Activated CD8-positive, alpha-beta memory T cell treated with anti-CD3 and anti-CD28 coated beads, Interleukin-2, amount 50 U/mL, for 48 hours (primary cell): ENCODE results near the gene UBE2L6.

Experiments used
- DNase-seq: peaks from one replicate; pipeline ENCODE4 v3.0.0-alpha.2; 2020

The UBE2L6 gene

DNA sequence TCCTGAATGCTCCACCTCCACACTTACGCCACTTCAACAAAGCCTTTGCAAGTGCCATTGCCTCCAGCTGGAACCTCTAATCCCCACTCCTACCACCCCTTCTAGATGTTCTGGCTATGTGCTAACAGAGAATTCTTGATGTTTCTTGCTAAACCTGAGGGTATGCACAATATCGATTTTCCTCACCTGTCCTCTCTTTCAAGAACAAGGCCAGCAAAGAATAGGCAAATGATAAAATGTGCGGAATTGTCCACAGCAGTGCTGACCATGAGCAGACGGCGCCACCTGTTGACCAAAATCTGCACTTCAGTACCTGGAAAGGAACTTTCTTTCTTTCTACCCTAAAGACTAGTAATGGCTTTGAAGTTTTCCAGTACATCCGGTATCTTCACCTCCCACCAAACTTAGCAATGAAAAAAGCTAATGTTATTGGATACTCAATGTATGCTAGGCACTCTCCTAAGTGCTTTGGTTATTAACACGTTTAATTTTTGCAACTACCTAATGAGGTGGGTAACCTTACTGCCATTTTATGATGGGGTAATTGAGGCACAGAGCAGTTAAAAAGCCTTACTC, 40.3 kb downstream of the UBE2L6 start:
- DNase-seq, result peak; percentile 87

DNA sequence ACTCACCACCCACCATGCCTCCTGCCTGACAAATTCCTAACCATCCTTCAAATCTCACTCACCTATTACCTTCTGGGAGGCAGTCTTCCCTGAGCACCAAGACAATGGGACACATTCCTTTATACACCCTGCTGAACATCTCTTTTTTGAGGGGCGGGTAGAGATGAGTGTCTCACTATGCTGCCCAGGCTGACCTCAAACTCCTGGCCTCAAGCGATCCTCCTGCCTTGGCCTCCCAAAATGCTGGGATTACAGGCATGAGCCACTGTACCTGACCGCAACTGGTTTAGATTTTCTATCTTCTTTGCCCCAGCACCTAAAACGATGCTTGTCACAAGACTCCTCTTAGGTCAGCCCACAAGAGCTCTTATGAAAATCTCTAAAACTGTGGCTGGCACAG, 44.1 kb downstream of the UBE2L6 start:
- DNase-seq, result no peak

DNA sequence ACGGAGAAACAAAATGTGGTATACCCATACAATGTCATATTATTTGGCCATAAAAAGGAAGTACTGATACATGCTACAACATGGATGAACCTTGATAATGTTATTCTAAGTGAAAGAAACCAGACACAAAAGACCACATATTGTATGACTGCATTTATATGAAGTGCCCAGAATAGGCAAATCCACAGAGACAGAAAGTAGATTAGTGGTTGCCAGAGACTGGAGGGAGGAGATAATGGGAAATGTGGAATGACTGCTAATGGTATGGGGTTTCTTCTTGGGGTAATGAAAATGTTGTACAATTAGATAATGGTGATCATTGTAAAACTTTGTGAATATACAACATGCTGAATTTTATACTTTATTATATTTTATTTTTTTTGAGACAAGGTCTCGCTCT, 46.4 kb downstream of the UBE2L6 start:
- DNase-seq, result no peak

DNA sequence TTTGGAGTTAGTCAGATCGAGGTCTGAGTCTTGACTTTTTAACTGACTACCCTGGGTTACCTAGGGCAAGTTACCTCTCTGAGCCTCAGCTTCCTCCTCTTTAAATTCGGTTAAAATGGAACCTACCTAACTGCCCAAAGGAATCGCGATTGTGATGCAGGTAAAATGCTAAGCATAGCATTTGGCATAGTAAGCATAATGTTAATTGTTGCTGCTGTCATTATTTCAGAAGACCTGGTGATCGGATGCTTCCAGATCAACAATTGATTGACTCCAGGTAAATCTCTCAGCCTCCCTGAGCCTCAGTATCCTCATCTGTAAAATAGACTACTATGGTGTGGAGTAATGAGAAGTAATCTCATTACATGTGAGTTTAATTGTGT, 51.4 kb downstream of the UBE2L6 start:
- no peak for DNase-seq

DNA sequence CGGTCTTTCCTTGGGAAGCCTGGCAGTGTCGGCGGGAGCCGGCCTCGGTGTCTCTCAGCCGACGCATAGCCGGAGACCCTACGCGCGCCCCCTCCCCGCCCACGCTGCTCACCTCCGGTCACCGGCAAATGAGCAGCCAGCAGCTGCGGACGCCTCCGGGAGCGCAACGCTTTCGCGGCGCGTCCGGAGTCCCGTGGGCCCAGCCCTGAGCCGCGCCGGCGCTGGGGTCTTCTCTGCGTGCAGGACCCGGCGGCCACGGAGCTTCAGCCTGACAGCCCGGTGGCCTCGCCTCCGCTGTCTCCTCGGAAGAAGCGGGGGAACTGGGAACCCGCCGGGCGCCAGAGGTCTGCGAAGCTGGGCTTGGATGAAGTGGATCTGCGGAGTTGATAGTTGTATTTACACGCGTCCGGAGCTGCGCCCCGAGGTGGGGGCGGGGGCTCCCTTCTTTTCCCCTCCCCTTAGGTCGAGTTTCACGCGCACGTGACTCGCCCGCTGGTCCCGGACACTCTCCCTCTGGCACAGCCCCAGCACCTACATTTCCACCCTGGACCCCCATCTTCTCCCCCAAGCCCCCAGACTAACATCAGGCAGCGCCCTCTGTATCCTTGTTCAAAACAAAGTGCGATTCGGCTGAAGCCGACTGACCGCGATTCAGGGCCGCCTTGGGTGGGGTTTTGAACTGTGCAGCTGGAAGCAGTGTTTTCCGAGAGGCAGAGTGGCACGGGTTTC, 52.0 kb downstream of the UBE2L6 start, which contains the start of gene SLC43A1:
SLC43A1 (minus strand) TSS at position 371 of the 729 bp plus-strand sequence. CDS start 1,591 bp downstream, outside the sequence.
- DNase-seq, result peak; percentile 70

DNA sequence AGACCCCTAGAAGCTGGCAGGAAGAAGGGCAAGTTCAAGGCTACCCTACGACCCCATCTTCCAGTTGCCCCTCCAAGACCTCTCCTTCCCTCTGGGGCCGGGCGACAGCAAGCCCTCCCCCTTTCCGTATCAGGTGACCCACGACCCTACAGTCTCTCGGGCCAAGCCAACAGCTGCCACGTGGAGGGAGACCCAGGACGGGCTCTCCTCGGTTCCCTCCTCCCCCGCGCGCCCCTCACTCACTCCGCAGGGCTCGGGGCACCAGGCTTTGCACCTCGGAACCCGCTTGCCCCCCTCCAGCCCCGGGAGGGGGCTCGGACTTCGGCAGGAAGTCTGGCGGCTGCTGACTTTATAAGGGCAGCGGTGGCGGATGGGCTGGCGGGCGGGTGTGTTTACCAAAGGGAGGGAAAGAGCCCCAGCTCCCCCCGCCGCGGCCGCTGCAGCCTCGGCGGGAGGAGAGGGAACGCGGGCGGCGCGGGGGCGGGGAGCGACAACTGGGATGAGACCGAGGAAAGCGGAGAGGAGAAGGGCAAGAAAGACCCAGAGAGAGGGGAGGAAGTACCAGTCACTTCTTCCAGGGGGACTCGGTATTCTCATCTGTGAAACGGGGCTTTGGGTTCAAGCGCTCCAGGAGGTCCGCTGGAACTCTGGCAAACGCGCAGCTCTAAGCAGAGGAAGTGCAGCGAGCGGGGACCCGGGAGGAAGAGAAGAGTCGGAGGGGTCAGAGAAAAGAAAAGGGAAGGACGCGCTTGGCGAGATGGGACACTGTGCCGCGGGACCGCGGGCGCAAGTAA, 52.7 kb downstream of the UBE2L6 start:
- peak; percentile 80 for DNase-seq

DNA sequence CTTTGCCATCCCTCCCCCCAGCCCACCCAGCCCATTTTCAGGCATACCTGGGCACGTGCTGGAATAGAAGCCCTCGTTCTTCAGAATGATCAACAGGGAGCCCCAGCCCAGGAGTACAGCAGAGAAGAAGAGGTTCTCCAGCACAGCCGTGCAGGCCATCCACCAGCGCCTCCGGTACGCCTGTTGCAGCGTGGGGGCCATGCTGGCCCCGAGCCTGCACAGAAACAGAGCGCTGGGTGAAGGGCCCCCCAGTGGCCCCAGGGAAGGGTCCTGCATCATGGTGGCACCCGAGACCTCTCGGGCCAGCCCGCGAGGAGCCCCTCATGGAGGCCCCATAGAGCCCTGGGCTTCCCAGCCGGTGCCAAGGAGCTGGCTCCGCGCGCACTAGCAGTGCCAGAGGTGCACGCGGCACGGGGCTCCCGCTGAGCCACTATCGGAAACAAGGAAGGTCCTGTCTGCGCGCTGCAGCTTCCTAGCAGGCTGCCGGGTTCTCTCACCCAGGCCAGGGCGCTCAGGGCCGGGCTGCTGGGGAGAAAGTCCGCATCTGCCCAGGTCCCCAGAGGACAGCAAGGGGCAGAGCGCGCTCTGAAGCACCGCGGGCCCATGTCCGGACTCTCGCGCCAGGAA, 53.4 kb downstream of the UBE2L6 start:
- DNase-seq, result peak; percentile 74

DNA sequence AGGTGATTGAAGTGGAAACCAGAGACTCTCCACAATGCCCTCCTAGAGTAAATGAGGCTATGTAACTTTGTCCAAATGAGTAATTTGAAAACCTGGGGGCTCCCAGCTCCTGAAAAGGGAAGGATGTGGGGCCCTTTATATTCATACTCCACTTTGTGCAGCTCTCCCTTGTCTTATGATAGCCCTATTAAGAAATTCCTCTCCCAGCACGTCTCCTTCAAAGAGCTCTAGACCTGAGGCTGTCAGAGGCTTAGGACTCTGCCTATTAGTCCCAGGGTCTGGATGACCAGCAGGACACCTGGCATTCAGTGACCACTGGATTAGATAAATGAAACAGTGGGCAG, 54.0 kb downstream of the UBE2L6 start:
- DNase-seq, result no peak

DNA sequence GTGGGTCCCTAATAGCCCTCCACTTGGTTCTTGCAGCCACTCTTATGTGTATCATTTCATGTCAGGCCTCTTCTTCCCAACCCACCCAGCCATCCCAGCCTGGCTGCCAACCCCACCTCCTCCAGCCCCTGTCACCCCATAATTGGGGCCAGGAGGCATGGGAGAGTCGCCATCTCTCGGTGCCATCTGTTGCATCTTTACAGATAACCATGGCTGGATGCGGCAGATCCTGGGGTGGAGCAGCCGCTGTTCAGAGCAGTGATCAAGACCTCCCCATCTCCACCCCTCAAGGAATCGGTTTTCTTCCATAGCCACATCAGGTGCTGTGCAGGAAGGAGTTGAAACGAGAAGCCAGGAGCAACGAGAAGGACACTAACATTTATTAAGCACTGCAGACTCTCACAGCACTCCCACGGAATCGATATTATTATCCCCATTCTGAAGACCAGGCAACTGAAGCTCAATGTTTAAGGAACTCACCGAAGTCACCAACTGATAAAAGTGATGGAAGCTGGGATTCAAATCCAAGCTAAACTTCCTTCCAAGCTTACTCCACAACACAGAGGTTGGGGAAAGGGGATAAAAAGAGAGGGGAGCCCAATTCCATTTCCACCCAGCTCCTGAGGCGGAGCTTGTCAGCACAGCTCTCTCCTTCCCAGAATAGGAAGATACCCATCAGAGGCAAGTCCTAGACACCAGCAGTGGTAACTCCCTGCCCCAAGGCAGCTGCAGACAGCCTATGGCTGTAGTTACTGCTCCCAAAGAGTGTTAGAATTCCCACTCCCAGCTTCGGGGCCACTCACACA, 54.6 kb downstream of the UBE2L6 start:
- no peak for DNase-seq

DNA sequence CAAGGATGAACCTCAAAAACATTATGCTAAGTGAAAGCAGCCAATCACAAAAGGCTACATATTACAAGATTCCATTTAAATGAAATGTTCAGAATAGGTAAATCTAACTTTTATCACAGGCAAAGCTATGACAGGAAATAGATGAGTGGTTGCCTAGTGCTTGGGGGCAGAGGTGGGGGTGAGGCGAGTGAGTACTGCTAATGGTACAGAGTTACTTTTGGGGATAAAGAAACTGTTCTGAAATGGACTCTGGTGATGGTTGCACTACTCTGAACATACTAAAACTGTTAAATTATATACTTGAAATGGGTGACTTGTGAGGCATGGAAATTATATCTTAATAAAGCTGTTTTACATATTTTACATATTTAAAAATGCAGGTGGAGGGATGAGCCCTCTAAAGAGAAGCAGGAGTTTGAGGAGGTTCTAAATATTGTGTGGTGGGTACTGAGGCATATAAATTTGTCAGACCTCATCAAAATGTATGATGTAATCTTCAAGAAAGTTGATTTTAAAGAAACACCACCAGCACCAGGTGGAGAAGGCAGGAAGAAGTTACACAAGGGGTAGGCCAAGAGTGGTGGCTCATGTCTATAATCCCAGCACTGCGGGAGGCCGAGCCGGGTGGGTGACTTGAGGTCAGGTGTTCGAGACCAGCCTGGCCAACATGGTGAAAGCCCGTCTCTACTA, 55.6 kb downstream of the UBE2L6 start:
- DNase-seq, result no peak

DNA sequence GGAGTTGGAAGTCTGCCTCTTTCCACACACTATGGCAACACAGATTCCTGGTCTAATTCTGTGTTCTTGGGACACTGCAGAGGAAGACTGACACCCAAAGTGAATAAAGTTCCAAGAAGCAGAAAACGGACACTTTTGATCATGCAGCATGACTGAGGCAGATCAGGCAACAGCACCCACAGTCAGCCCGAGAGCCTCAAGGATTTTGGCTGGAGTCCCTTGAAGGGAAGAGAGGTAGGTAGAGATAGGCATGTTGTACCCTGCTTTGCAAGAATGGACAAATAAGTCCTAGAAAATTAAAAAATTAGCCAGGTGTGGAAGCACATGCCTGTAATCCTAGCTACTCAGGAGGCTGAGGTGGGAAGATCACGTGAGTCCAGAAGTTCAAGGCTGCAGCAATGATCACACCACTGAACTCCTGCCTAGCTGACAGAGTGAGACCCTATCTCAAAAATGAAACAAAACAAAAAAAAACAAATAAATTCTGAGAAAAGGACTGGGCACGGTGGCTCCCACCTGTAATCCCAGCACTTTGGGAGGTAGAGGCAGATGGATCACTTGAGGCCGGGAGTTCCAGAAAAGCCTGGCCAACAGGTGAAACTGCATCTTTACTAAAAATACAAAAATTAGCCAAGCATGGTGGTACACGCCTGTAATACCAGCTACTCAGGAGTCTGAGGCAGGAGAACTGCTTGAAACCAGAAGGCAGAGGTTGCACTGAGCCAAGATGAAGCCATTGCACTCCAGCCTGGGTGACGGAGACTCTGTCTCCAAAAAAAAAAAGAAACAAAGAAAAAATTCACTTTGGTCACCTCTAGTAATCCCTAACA, 58.9 kb downstream of the UBE2L6 start:
- DNase-seq, result no peak

DNA sequence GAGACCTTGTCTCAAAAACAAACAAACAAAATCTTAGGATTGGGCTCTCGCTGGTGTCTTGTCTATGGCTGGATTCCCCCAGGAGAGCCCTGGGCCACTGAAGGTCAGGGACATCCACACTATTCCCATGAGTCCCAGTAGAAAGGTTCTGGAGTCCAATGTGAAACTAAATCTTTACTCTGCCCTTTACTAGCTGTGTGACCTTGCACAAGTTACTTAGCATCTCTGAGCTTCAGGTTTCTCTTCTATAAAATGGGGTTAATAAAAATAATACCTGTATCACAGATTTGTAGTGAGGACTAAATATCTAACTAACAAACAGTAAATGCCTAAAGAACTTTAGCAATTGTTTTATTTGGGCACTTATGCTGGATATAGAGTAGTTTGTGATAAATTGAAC, 61.0 kb downstream of the UBE2L6 start:
- DNase-seq, result no peak

DNA sequence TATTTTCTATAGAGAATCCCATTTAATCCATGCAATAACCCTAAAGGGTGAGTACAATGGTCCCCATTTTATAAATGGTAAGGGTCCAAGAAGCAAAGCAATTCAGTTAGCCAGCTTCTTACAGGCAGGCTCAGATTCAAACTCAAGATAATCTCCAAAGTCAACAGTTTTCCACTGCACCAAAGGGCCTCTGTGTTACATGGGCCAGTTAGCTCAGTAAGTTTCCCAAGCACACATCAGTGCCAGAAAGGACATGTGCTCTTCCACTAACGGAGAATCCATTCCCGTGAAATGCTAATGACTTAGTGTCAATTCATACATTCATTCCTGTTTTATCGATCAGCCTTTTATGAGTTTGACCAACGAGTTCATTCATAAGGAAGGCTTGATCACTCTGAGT, 63.0 kb downstream of the UBE2L6 start:
- DNase-seq, result no peak

DNA sequence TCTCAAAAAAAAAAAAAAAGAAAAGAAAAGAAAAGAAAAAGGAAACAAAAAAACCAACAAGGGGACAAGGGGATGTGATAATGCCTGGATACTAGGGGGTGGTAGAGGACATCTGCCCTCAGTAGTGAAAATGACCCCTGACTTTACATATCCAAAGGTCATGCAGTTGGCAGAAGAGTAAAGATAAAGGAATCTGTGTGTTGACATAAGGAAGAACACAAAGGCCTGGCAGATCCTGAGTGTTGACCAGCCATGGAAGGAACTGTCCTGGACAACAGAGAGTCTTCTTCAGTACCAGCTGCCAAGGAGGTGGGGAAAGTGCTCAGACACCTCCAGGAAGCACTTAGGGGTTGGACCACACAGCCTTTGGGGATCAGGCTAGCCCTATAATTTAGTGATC, 64.6 kb downstream of the UBE2L6 start:
- DNase-seq, result no peak

DNA sequence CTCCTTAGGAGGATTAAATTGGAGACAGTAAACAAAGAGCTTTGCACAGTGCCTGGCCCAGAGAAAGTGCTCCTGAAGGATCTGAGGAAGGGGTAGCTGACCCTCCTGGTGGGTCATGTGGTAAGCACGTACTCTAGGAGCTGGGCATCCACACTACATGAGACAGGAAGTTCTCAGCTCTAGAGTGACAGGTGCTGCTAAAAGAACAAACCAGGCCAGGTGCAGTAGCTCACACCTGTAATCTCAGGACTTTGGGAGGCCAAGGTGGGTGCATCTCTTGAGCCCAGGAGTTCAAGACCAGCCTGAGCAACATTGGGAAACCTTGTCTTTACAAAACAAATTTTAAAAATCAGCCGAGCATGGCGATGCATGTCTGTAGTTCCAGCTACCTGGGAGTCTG, 65.1 kb downstream of the UBE2L6 start:
- no peak for DNase-seq

DNA sequence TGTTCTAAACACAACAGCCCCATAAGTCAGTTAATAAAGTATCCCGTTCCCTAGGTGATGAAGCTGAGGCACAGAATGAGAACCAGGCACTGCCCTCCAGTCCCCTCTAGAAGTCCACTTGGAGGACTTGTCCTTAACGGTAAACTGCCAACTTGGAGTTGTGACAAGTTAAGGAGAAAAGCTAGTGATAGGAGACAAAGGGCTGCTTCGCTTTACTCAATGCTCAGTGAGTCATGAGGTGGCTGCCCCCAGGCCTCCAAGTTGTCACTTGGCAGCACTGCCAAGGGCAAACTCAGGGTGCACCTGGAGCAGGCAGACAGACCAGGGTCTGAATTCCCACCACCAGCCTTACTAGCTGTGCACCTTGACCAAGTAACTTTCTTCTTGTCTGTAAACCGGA, 65.5 kb downstream of the UBE2L6 start:
- DNase-seq, result no peak
